Small intestine (tissue), 7 donors: ENCODE results near the gene ARL6IP4. TPM values are rescaled to one million over a fixed set of nuclear protein-coding genes. Genes with fewer than 3 reads are reported as not detected.

Experiments used
- DNase-seq, 2 donors: peaks; one replicate each; pipeline versions ENCODE4 v3.0.0 to v3.0.0-alpha.2; 2013
- FAIRE-seq: peaks from 2 replicates; lab custom pipeline; 2012; peaks lifted over from hg19 to GRCh38; lab: Jason Lieb, UNC
- H3K27ac ChIP-seq, 3 donors: one replicate each; pipeline ENCODE4 v1.5.1; 2013; ENCODE audit warnings: low read length in 2 of 3, mild to moderate bottlenecking in 2 of 3, control low read depth in 1 of 3, inconsistent platforms in 1 of 3, low read depth in 1 of 3, moderate library complexity in 1 of 3
- H3K27me3 ChIP-seq, 3 donors: one replicate each; pipeline ENCODE4 v1.6.1; 2013; ENCODE audit warnings: low read length in 3 of 3, inconsistent platforms in 1 of 3; ENCODE audit not compliant: control insufficient read depth in 3 of 3, insufficient read depth in 3 of 3
- H3K36me3 ChIP-seq, 3 donors: one replicate each; pipeline ENCODE4 v1.6.1; 2013; ENCODE audit warnings: low read length in 3 of 3, inconsistent platforms in 1 of 3, low read depth in 1 of 3, mild to moderate bottlenecking in 1 of 3, moderate library complexity in 1 of 3; ENCODE audit not compliant: control insufficient read depth in 3 of 3, insufficient read depth in 2 of 3
- H3K4me1 ChIP-seq, 3 donors: one replicate each; pipeline ENCODE4 v1.6.1; 2013; ENCODE audit warnings: low read length in 2 of 3, inconsistent platforms in 1 of 3, low read depth in 1 of 3, mild to moderate bottlenecking in 1 of 3, moderate library complexity in 1 of 3; ENCODE audit not compliant: control insufficient read depth in 3 of 3, insufficient read depth in 2 of 3
- H3K4me3 ChIP-seq, 3 donors: one replicate each; pipeline ENCODE4 v1.5.1; 2013; ENCODE audit warnings: low read length in 3 of 3, control low read depth in 1 of 3, inconsistent platforms in 1 of 3, low read depth in 1 of 3, mild to moderate bottlenecking in 1 of 3, moderate library complexity in 1 of 3
- H3K9me3 ChIP-seq, 2 donors: one replicate each; pipeline ENCODE4 v1.6.1; 2013; ENCODE audit warnings: low read depth in 1 of 2, low read length in 1 of 2; ENCODE audit not compliant: control insufficient read depth in 2 of 2, insufficient read depth in 1 of 2
- WGBS, 3 donors: extraction: QIAGEN DNeasy Blood & Tissue Kit; methylation state at CpG; one replicate each; pipeline ENCODE4 v1.1.7; 2013; 5-methylcytosine and 5-hydroxymethylcytosine counted together
- polyA plus RNA-seq, 4 donors: library from polyadenylated mRNA; stranded (reverse) in 3 of 4; unstranded in 1 of 4; fragments of 200-250 nt in 3 of 4; fragments of 120-200 nt in 1 of 4; gene quantifications; one replicate each; pipeline versions ENCODE4 v1.2.1 to v1.2.3, GENCODE V29; 2013
- donor health status: healthy with polysubstance abuse.
- donor health status: control.
- donor health status: control.
- donor health status: Bipolar disorder and iron deficiency.
- donor health status: healthy.

Gene ARL6IP4
- polyA plus RNA-seq, 4 donors: 197 to 434 (median 332) TPM

DNA sequence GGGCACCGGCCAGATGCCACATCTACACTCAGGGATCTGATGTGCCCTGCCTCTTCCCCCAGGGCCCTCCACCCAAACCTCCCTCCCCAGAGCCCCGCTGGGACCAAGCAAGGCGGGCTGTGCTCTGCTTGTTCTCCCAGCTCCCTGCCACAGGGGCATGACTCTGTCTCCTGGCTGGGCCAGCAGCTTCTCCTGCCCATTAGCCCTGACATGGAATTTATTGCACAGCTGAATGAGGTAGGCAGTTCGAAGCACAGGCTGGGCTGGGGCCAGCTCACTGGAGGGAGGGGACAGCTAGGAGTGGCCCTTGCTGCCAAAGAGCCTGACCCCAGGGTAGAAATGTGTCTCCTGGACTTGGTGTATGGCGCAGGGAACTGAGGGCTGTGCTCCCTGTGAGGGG lies 42.4 kb downstream of the ARL6IP4 start:
- FAIRE-seq (no peak), DNase-seq (no peak)
- H3K27me3 ChIP-seq: no peaks in the 10 kb centered on the region
- H3K36me3 ChIP-seq: peaks cover 0 to 17% (median 1%) of the 10 kb centered on the region in 3 donors
- WGBS, 3 donors: 85 to 92% (median 90%) methylated on average over 4 to 5 of the region's 5 CpGs
- no peak overlapping the region for H3K4me3 ChIP-seq
- H3K4me1 ChIP-seq: peaks cover 0 to 29% (median 9%) of the 10 kb centered on the region in 3 donors
- no peak overlapping the region for H3K27ac ChIP-seq
- no peaks in the 10 kb centered on the region for H3K9me3 ChIP-seq

DNA sequence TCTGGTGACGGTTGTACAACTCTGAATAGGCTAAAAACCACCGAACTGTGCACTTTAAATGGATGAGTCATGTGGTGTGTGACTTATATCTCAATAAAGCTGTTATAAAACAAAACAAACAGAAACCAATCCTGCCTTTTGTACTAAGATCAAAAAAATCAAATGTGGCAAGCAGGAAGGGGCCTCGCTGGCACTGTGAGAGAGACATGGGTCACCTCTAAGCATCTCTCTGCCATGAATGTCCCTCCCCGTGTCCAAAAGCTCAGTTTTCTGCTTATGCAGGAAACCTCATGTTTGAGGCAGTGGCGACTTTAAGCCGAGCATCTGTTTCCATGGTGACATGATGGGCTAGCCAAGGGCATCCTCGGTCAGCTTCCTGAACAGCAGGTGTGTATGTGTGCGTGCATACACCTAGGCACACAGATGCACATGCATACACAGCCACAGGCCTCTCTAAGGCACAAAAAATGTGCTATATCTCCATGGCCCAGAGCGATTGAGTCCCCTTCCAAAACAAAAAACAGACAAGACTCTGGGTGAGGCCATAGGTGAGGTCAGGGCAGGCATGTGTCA lies 44.4 kb downstream of the ARL6IP4 start:
- Histone ChIP-seq H3K27me3 (no peaks in the 10 kb centered on the region), H3K9me3 (no peaks in the 10 kb centered on the region), H3K4me1 (peaks cover 0 to 13% (median 4%) of the 10 kb centered on the region in 3 donors), H3K4me3 (no peak overlapping the region), H3K36me3 (peaks cover 2 to 22% (median 2%) of the 10 kb centered on the region in 3 donors), H3K27ac (no peak overlapping the region)
- DNase-seq (peak; percentile 14 to 40), FAIRE-seq (no peak)
- 29 to 54% (median 29%) methylated on average over 9 of the region's 9 CpGs for WGBS, 3 donors

DNA sequence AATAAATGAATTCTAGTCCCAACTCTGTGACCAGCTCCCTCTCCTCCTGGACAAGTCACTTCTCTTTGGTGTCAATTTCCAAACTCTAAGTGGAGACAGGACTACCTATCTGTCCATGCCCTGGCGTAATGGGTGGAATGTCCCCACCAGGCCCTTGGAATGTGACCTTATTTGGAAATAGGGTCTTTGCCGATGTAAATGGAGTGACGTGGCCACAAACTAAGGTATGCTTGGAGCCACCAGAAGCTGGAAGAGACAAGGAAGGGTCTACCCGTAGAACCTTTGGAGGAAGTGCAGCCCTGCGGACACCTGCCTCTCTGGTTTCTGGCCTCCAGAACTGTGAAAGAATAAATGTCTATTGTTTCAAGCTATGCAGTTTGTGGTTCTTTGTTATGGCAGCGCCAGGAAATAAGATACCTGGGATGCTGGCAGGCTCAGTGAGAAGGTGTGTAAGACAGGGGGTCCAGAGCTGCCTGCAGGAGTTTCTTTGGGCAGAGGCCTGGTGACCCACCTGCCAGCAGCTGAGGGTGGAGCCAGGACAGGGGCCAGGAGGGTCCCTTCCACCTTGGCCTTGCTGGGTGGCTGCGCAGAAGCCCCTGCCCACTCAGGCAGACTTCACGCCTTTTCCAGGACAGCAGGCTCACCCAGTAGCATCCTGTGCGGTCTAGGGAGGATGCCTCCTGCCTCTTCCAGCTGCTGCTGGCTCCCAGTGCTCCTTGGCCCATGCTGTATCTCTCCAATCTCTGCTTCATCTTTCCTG lies 45.8 kb downstream of the ARL6IP4 start:
- no peak for FAIRE-seq
- WGBS, 3 donors: 90 to 93% (median 91%) methylated on average over 9 of the region's 9 CpGs
- Histone ChIP-seq H3K36me3 (peaks cover 2 to 24% (median 2%) of the 10 kb centered on the region in 3 donors), H3K27ac (no peak overlapping the region), H3K4me3 (no peak overlapping the region), H3K9me3 (no peaks in the 10 kb centered on the region), H3K4me1 (no peaks in the 10 kb centered on the region), H3K27me3 (no peaks in the 10 kb centered on the region)
- no peak for DNase-seq

DNA sequence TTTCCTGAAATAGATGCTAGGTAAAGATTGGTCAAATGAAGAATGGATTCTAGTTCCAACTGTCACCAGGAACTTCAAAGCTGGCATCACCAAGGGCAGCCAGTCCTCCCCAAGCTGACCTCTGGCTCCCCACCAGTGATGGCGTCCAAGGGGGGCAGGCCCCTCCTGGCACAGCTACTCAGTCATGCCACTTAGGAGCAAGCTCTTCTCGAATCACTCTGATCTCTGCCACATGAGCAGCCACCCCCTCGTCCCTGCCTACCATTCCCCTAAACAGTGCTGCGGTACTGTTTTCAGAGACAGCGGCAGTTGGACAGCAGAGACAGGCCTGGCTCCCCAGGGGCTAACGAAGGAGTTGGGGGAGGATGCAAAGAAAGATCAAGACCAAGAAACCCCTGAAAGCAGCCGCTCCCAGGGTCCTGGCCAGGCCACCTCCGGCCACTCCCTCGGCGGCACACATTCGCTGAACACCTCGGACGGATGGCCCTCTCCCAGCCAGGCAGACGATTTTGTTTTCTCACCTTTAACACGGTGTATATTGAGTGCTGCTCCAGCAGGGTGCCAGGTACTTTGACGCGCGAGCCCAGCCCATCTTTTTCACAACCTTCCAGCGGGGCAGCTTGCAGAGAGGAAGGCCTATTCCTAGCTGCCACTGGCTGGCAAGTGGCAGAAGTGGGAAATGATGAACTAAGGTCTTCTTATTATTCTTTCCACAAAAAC lies 47.4 kb downstream of the ARL6IP4 start:
- Histone ChIP-seq H3K27me3 (no peaks in the 10 kb centered on the region), H3K36me3 (peaks cover 2 to 36% (median 2%) of the 10 kb centered on the region in 3 donors), H3K27ac (no peak overlapping the region), H3K4me3 (no peak overlapping the region), H3K9me3 (no peaks in the 10 kb centered on the region), H3K4me1 (no peaks in the 10 kb centered on the region)
- 83 to 91% (median 87%) methylated on average over 19 of the region's 19 CpGs for WGBS, 3 donors
- FAIRE-seq (no peak), DNase-seq (no peak)

DNA sequence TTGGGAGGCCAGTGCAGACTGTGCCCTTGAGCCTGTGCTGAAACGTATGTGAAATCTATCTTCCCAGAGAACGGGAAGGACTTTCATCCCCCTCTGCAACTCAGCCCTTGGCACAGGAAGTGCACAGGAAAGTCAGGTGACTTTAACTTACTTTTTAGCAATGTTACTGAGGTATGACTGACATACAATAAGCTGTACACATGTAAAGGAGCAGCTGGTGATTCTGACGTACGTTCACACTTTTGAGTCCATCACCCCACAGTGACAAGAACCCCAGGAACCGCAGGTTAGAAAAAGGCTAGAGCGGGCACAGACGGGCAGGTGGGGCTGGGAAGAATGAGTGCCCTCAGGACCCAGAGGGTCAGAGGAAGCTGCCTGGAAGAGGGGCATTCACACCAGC lies 48.0 kb downstream of the ARL6IP4 start:
- FAIRE-seq (no peak), DNase-seq (peak in 1 of 2 donors; percentile 47)
- Histone ChIP-seq H3K27me3 (no peaks in the 10 kb centered on the region), H3K36me3 (peaks cover 2 to 42% (median 2%) of the 10 kb centered on the region in 3 donors), H3K4me3 (no peak overlapping the region), H3K4me1 (no peaks in the 10 kb centered on the region), H3K9me3 (no peaks in the 10 kb centered on the region), H3K27ac (no peak overlapping the region)
- 76 to 78% (median 77%) methylated on average over 7 of the region's 7 CpGs for WGBS, 3 donors

DNA sequence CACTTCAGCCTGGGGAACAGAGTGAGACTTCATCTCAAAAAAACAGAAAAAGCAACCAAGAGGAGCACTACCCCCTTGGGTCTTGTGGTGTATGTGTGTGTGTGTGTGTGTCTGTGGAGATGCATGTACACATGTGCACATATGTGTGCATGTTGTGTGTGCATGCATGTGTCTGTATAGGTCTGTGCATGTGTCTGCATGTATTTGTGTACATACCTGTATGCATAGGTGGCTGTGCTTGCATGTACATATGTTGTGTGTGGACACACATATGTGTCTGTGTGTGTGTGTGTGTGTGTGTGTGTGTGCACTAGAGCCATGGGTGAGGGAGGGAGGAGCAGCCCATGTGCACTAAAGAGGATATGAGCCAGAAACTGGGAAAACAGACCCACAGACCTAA lies 49.1 kb downstream of the ARL6IP4 start:
- Histone ChIP-seq H3K27me3 (no peaks in the 10 kb centered on the region), H3K36me3 (peaks cover 2 to 50% (median 2%) of the 10 kb centered on the region in 3 donors), H3K27ac (no peak overlapping the region), H3K4me1 (no peaks in the 10 kb centered on the region), H3K4me3 (no peak overlapping the region), H3K9me3 (no peaks in the 10 kb centered on the region)
- FAIRE-seq (no peak), DNase-seq (no peak)

DNA sequence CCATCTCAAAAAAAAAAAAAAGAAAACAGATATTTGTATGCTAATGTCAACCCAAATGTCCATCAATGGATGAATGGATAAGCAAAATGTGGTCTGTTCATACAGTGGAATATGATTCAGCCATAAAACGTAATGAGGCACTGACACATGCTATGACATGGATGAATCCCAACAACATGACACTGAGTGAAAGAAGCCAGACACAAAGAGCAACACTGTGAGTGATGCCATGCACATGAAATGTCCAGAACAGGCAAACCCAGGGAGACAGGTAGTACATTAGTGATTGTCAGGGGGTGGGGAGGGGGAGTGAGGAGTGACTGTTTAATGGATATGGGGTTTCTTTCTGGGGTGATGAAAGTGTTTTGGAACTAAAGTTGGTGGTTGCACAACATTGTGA lies 50.2 kb downstream of the ARL6IP4 start:
- Histone ChIP-seq H3K27ac (no peak overlapping the region), H3K36me3 (peaks cover 2 to 51% (median 2%) of the 10 kb centered on the region in 3 donors), H3K4me3 (no peak overlapping the region), H3K4me1 (no peaks in the 10 kb centered on the region), H3K9me3 (no peaks in the 10 kb centered on the region), H3K27me3 (no peaks in the 10 kb centered on the region)
- no peak for DNase-seq
- FAIRE-seq: no peak
- 81 to 83% (median 83%) methylated on average over 1 of the region's 1 CpG for WGBS, 3 donors

DNA sequence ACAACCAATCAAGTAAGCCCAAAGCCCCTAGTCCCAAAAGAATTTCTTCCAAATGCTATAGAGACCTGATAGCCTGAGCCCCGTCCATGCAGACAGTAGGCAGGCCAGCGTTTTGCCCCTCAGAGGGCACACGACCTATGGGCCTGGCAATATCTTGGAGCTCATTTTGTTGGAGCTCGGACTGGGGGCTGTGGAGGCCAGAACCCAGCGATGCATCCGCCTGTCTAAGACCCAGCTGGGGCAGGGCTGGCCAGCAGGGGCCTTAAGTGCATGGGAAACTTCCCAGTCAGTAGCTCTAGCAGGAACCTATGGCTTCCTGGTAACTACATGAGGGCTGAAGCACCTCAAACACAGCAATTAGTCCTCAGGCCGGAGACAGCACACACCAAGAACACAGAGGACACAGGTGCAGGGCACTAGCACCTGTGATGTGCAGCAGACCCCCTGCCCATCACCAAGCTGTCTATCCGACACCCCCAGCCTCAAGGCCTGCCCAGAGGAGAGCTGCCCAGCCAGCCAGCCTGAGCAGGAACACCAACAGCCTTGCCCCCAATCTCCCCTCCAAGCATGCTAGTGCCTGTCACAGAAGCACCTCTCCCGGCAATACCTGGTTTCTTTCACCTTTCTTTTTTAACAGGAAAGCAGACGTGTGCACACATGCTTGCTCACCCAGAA lies 50.8 kb downstream of the ARL6IP4 start:
- FAIRE-seq (no peak), DNase-seq (no peak)
- H3K27ac ChIP-seq: no peak overlapping the region
- WGBS, 3 donors: 91 to 96% (median 92%) methylated on average over 10 of the region's 10 CpGs
- no peaks in the 10 kb centered on the region for H3K9me3 ChIP-seq
- peaks cover 2 to 47% (median 2%) of the 10 kb centered on the region in 3 donors for H3K36me3 ChIP-seq
- no peak overlapping the region for H3K4me3 ChIP-seq
- H3K4me1 ChIP-seq: no peaks in the 10 kb centered on the region
- no peaks in the 10 kb centered on the region for H3K27me3 ChIP-seq
